OCI-LY1 (cell line): ENCODE measurements around the gene FAM13C.

ENCODE experiments used
- CTCF ChIP-seq: fragments of 200-600 bp; sonication (generic), shearing (Covaris generic); IDR thresholded peaks from 2 replicates; pipeline ENCODE4 v1.5.1; 2017; ENCODE audit warnings: mild to moderate bottlenecking, antibody characterized with exemption, low read length, moderate library complexity, mixed read lengths
- EZH2 ChIP-seq: fragments of 200-600 bp; sonication (generic), shearing (Covaris generic); IDR thresholded peaks from 2 replicates; pipeline ENCODE4 v1.8.0; 2017; ENCODE audit warnings: borderline replicate concordance, mixed run types, mild to moderate bottlenecking, antibody characterized with exemption, low read length, moderate library complexity, mixed read lengths

GRCh38 chr10:59243611-59244195, 118.6 kb downstream of the FAM13C start:
- TF ChIP-seq CTCF (no peak), EZH2 (no peak)
